HepG2 (cell line): ENCODE measurements around the gene ADSS1. TPM values are rescaled to one million over a fixed set of nuclear protein-coding genes. Genes with fewer than 3 reads are reported as not detected.

Experiments used
- BCLAF1 ChIP-seq: fragments of 450-650 bp; IDR thresholded peaks from 2 replicates; pipeline ENCODE4 v1.6.1; 2017; ENCODE audit warnings: mild to moderate bottlenecking
- ELF4 ChIP-seq: sonication (generic); formaldehyde crosslinking; IDR thresholded peaks from 2 replicates; pipeline ENCODE4 v1.5.0; 2020; ENCODE audit warnings: missing genetic modification reagents, mild to moderate bottlenecking, moderate library complexity, borderline replicate concordance
- EP300 ChIP-seq, 3 experiments: sonication (generic) in 1 of 3; formaldehyde crosslinking in 1 of 3; IDR thresholded peaks; 2 replicates each; pipeline versions ENCODE4 v1.5.1 to v1.6.1; 2011 to 2020; ENCODE audit warnings: low read depth in 2 of 3, low read length in 2 of 3, borderline replicate concordance in 1 of 3, improper control_type of control experiment in 1 of 3, mild to moderate bottlenecking in 1 of 3, missing genetic modification reagents in 1 of 3, moderate library complexity in 1 of 3
- EZH2 ChIP-seq: conservative IDR thresholded peaks from 2 replicates; pipeline ENCODE4 v1.6.1; 2012; ENCODE audit warnings: mild to moderate bottlenecking, low read depth, low read length, moderate library complexity
- GTF2F1 ChIP-seq: fragments of 150-350 bp; IDR thresholded peaks from 2 replicates; pipeline ENCODE4 v1.6.1; 2014; ENCODE audit warnings: low read length
- HNF4G ChIP-seq, 2 experiments: sonication (generic) in 1 of 2; formaldehyde crosslinking in 1 of 2; IDR thresholded peaks; 2 replicates each; pipeline versions ENCODE4 v1.4.0 to v1.6.1; 2011 to 2020; ENCODE audit warnings: borderline replicate concordance in 2 of 2, low read depth in 2 of 2, mild to moderate bottlenecking in 2 of 2, low read length in 1 of 2, missing genetic modification reagents in 1 of 2, moderate library complexity in 1 of 2
- HNRNPL ChIP-seq: fragments of 200-400 bp; formaldehyde crosslinking; IDR thresholded peaks from 2 replicates; pipeline ENCODE4 v1.6.1; 2017; ENCODE audit warnings: mild to moderate bottlenecking, low read depth, low read length
- HNRNPUL1 ChIP-seq: fragments of 200-400 bp; formaldehyde crosslinking; IDR thresholded peaks from 2 replicates; pipeline ENCODE4 v1.6.1; 2017; ENCODE audit warnings: low read depth, mild to moderate bottlenecking, low read length, moderate library complexity
- IRF2 ChIP-seq: IDR thresholded peaks from 2 replicates; pipeline ENCODE4 v1.6.1; 2018; ENCODE audit warnings: missing genetic modification reagents, missing compliant biosample characterization
- JARID2 ChIP-seq: sonication (generic); formaldehyde crosslinking; IDR thresholded peaks from 2 replicates; pipeline ENCODE4 v1.8.1; 2023; ENCODE audit warnings: missing genetic modification reagents, inconsistent platforms; ENCODE audit not compliant: insufficient replicate concordance
- KDM5B ChIP-seq: sonication (generic); formaldehyde crosslinking; IDR thresholded peaks from 2 replicates; pipeline ENCODE4 v1.4.0; 2020; ENCODE audit warnings: missing genetic modification reagents, mild to moderate bottlenecking, borderline replicate concordance
- KMT2A ChIP-seq: sonication (generic); formaldehyde crosslinking; IDR thresholded peaks from 2 replicates; pipeline ENCODE4 v1.4.0; 2020; ENCODE audit warnings: missing genetic modification reagents
- MAFK ChIP-seq, 2 experiments: IDR thresholded peaks in 1 of 2; conservative IDR thresholded peaks in 1 of 2; 2 replicates each; pipeline ENCODE4 v1.6.1; 2011; ENCODE audit warnings: improper control_type of control experiment in 2 of 2, low read length in 2 of 2
- MAX ChIP-seq: IDR thresholded peaks from 2 replicates; pipeline ENCODE4 v1.6.1; 2012; ENCODE audit warnings: inconsistent platforms
- MED1 ChIP-seq: sonication (generic); formaldehyde crosslinking; IDR thresholded peaks from 2 replicates; pipeline ENCODE4 v1.4.0; 2020; ENCODE audit warnings: missing genetic modification reagents
- NFRKB ChIP-seq: fragments of 450-650 bp; IDR thresholded peaks from 2 replicates; pipeline ENCODE4 v1.6.1; 2017
- NKX3-1 ChIP-seq: sonication (generic); formaldehyde crosslinking; IDR thresholded peaks from 2 replicates; pipeline ENCODE4 v1.5.0; 2020; ENCODE audit warnings: missing genetic modification reagents
- NRL ChIP-seq: sonication (generic); formaldehyde crosslinking; IDR thresholded peaks from 2 replicates; pipeline ENCODE4 v1.5.0; 2020; ENCODE audit warnings: missing genetic modification reagents, mild to moderate bottlenecking, moderate library complexity, borderline replicate concordance
- PHF8 ChIP-seq: sonication (generic); formaldehyde crosslinking; IDR thresholded peaks from 2 replicates; pipeline ENCODE4 v1.5.0; 2020; ENCODE audit warnings: missing genetic modification reagents
- PRMT3 ChIP-seq: sonication (generic); formaldehyde crosslinking; IDR thresholded peaks from 2 replicates; pipeline ENCODE4 v1.8.1; 2022; ENCODE audit warnings: low read depth, mild to moderate bottlenecking, moderate library complexity, missing genetic modification reagents, borderline replicate concordance
- SCMH1 ChIP-seq: sonication (generic); formaldehyde crosslinking; IDR thresholded peaks from 2 replicates; pipeline ENCODE4 v1.9.0; 2021; ENCODE audit warnings: missing genetic modification reagents, mild to moderate bottlenecking, borderline replicate concordance
- SIX1 ChIP-seq: sonication (generic); formaldehyde crosslinking; IDR thresholded peaks from 2 replicates; pipeline ENCODE4 v1.4.0; 2020; ENCODE audit warnings: missing genetic modification reagents, borderline replicate concordance
- TOPORS ChIP-seq: sonication (generic); formaldehyde crosslinking; IDR thresholded peaks from 2 replicates; pipeline ENCODE4 v1.8.0; 2023; ENCODE audit warnings: mild to moderate bottlenecking, missing genetic modification reagents
- ZFP37 ChIP-seq: sonication (generic); formaldehyde crosslinking; IDR thresholded peaks from 2 replicates; pipeline ENCODE4 v1.4.0; 2020; ENCODE audit warnings: missing genetic modification reagents, borderline replicate concordance
- ZNF225 ChIP-seq: sonication (generic); formaldehyde crosslinking; IDR thresholded peaks from 2 replicates; pipeline ENCODE4 v1.4.0; 2020; ENCODE audit warnings: mild to moderate bottlenecking, missing genetic modification reagents
- ZNF446 ChIP-seq: sonication (generic); formaldehyde crosslinking; IDR thresholded peaks from 2 replicates; pipeline ENCODE4 v1.5.0; 2020; ENCODE audit warnings: mild to moderate bottlenecking, missing genetic modification reagents
- ZNF549 ChIP-seq: sonication (generic); formaldehyde crosslinking; IDR thresholded peaks from 2 replicates; pipeline ENCODE4 v1.5.0; 2020; ENCODE audit warnings: missing genetic modification reagents
- ZSCAN31 ChIP-seq: sonication (generic); formaldehyde crosslinking; IDR thresholded peaks from 2 replicates; pipeline ENCODE4 v1.5.0; 2020; ENCODE audit warnings: low read depth, mild to moderate bottlenecking, missing genetic modification reagents
- polyA plus RNA-seq, 8 experiments: library from polyadenylated mRNA; depleted of rRNA in 3 of 8; stranded (reverse) in 7 of 8; unstranded in 1 of 8; fragments of >200 nt; fragmentation: Illumina TruSeq in 4 of 8; extraction: Trizol in 4 of 8; gene quantifications; 2 replicates each; pipeline versions ENCODE4 v1.2.1 to v1.2.3, GENCODE V29; 2011 to 2016; ENCODE audit warnings: low read depth in 4 of 8, missing spikeins in 1 of 8, mixed read lengths in 1 of 8; ENCODE audit not compliant: insufficient read depth in 1 of 8
- total RNA-seq, 5 experiments: library from RNA; depleted of rRNA; stranded (reverse); fragments of >200 nt; fragmentation: Illumina TruSeq; extraction: Trizol; gene quantifications; 2 replicates each; pipeline ENCODE4 v1.2.3, GENCODE V29; 2016; ENCODE audit warnings: low read depth in 1 of 5

ADSS1 gene
- total and polyA plus RNA-seq, 2 of the 13 experiments (the other 11 are each of a cell fraction or from before 2014, with no cell fraction given), result 1.0 to 36.7 TPM

GRCh38 chr14:104723651-104724406 lies at the start of gene ADSS1 (continued):
- no peak for TF ChIP-seq BCLAF1
- TF ChIP-seq ZNF225 (CRISPR knock-in tag), result 0 out of 2 replicates have a peak, but pooled peaks have one; percentile 26
- peak; percentile 19; the same call in 1 of the 2 replicates for TF ChIP-seq IRF2 (CRISPR knock-in tag)
- no peak for TF ChIP-seq SIX1 (CRISPR knock-in tag)
- TF ChIP-seq ZFP37 (CRISPR knock-in tag), result no peak; the same call in 1 of the 2 replicates
- TF ChIP-seq GTF2F1, result no peak
- 0 out of 2 replicates have a peak, but pooled peaks have one; percentile 35 for TF ChIP-seq KMT2A (CRISPR knock-in tag)
- TF ChIP-seq JARID2 (CRISPR knock-in tag), result no peak
- no peak for TF ChIP-seq PRMT3 (CRISPR knock-in tag)
- TF ChIP-seq ZSCAN31 (CRISPR knock-in tag), result no peak; the same call in 1 of the 2 replicates
- TF ChIP-seq EZH2, result no peak
- TF ChIP-seq KDM5B (CRISPR knock-in tag), result no peak; the same call in 1 of the 2 replicates
- peak; percentile 50 for TF ChIP-seq MAX
- no peak for TF ChIP-seq ZNF549 (CRISPR knock-in tag)
- no peak for TF ChIP-seq SCMH1
- no peak for TF ChIP-seq ELF4 (CRISPR knock-in tag)
- no peak for TF ChIP-seq EP300 (IDR thresholded peaks at IDR 0.05; ENCODE audit: low read depth in 2 of 2, low read length in 2 of 2)
- TF ChIP-seq EP300 (CRISPR knock-in tag; IDR thresholded peaks at IDR 0.05; ENCODE audit: borderline replicate concordance), result 0 out of 2 replicates have a peak, but pooled peaks have one; percentile 5
- no peak for TF ChIP-seq TOPORS (CRISPR knock-in tag)
- TF ChIP-seq HNF4G (IDR thresholded peaks at IDR 0.05; ENCODE audit: borderline replicate concordance, low read depth, low read length), result peak; percentile 49; the same call in 1 of the 2 replicates
- 0 out of 2 replicates have a peak, but pooled peaks have one; percentile 39 for TF ChIP-seq HNF4G (CRISPR knock-in tag; IDR thresholded peaks at IDR 0.05; ENCODE audit: borderline replicate concordance, low read depth)
- TF ChIP-seq NFRKB, result no peak
- TF ChIP-seq HNRNPL, result peak; percentile 42; the same call in 1 of the 2 replicates
- peak; percentile 55 for TF ChIP-seq MED1 (CRISPR knock-in tag)
- TF ChIP-seq PHF8, result peak; percentile 32; the same call in 1 of the 2 replicates
- TF ChIP-seq NRL (CRISPR knock-in tag), result no peak; the same call in 1 of the 2 replicates
- no peak for TF ChIP-seq NKX3-1 (CRISPR knock-in tag)
- no peak for TF ChIP-seq HNRNPUL1
- no peak for TF ChIP-seq ZNF446
- TF ChIP-seq MAFK (conservative IDR thresholded peaks at IDR 0.05 in 1 of 2, IDR thresholded peaks at IDR 0.05 in 1 of 2; ENCODE audit: low read length in 2 of 2), result peak; percentile 50 to 61; a peak in 3 of 4 replicates
